ENCODE results near the gene FREM3. TPM values are rescaled to one million over a fixed set of nuclear protein-coding genes. Genes with fewer than 3 reads are reported as not detected.

FREM3 gene
- total and polyA plus RNA-seq, 2 donors (not counting 1 experiment from before 2014, with no cell fraction given), result not detected

- no peak overlapping the region for H3K9ac ChIP-seq (ENCODE audit: insufficient read depth, low read length)
- no peak for TF ChIP-seq CTCF (conservative IDR thresholded peaks at IDR 0.05 in 1 of 2, IDR thresholded peaks at IDR 0.05 in 1 of 2; ENCODE audit: low read depth in 1 of 2, low read length in 2 of 2)
- TF ChIP-seq EZH2 (IDR thresholded peaks at IDR 0.05; ENCODE audit: low read length, missing control alignments), result no peak
- no peak overlapping the region for H2AFZ ChIP-seq (ENCODE audit: low read length)
- H4K20me1 ChIP-seq (ENCODE audit: control insufficient read depth, extremely low read depth, insufficient read depth, low read length), result no peaks in the 10 kb centered on the region
- H3K4me1 ChIP-seq (ENCODE audit: control insufficient read depth, extremely low read depth, insufficient read depth, low read length), result no peaks in the 10 kb centered on the region
- H3K4me2 ChIP-seq (ENCODE audit: extremely low read depth, insufficient read depth, low read length), result no peak overlapping the region
- H3K4me3 ChIP-seq (replicated peaks in 1 of 4; ENCODE audit: control extremely low read depth in 1 of 4, insufficient read depth in 1 of 4, low read depth in 3 of 4, low read length in 4 of 4), result no peak overlapping the region
- H3K36me3 ChIP-seq (ENCODE audit: control insufficient read depth, insufficient read depth, low read length), result no peaks in the 10 kb centered on the region
- no peaks in the 10 kb centered on the region for H3K27me3 ChIP-seq (ENCODE audit: control insufficient read depth, insufficient read depth, low read length)
- H3K27ac ChIP-seq (ENCODE audit: insufficient read depth, low read length), result no peak overlapping the region
- H3K79me2 ChIP-seq (ENCODE audit: control insufficient read depth, insufficient read depth, low read length), result no peaks in the 10 kb centered on the region
- no peaks in the 10 kb centered on the region for H3K9me3 ChIP-seq (ENCODE audit: control insufficient read depth, insufficient read depth, low read depth, low read length)
- DNase-seq (ENCODE audit: low read depth in 2 of 2), result peak; percentile 41 to 83
Measured at GRCh38 chr4:143626134-143626911, 74.2 kb downstream of the FREM3 start.

- no peaks in the 10 kb centered on the region for H3K9me3 ChIP-seq (ENCODE audit: control insufficient read depth, insufficient read depth, low read depth, low read length)
- no peaks in the 10 kb centered on the region for H3K4me1 ChIP-seq (ENCODE audit: control insufficient read depth, extremely low read depth, insufficient read depth, low read length)
- no peak overlapping the region for H2AFZ ChIP-seq (ENCODE audit: low read length)
- no peak for DNase-seq (ENCODE audit: low read depth in 2 of 2)
- H4K20me1 ChIP-seq (ENCODE audit: control insufficient read depth, extremely low read depth, insufficient read depth, low read length), result no peaks in the 10 kb centered on the region
- H3K27me3 ChIP-seq (ENCODE audit: control insufficient read depth, insufficient read depth, low read length), result no peaks in the 10 kb centered on the region
- no peaks in the 10 kb centered on the region for H3K36me3 ChIP-seq (ENCODE audit: control insufficient read depth, insufficient read depth, low read length)
- no peak overlapping the region for H3K4me2 ChIP-seq (ENCODE audit: extremely low read depth, insufficient read depth, low read length)
- H3K4me3 ChIP-seq (replicated peaks in 1 of 4; ENCODE audit: control extremely low read depth in 1 of 4, insufficient read depth in 1 of 4, low read depth in 3 of 4, low read length in 4 of 4), result no peak overlapping the region
- TF ChIP-seq CTCF (conservative IDR thresholded peaks at IDR 0.05 in 1 of 2, IDR thresholded peaks at IDR 0.05 in 1 of 2; ENCODE audit: low read depth in 1 of 2, low read length in 2 of 2) (no peak), EZH2 (IDR thresholded peaks at IDR 0.05; ENCODE audit: low read length, missing control alignments) (no peak)
- no peak overlapping the region for H3K27ac ChIP-seq (ENCODE audit: insufficient read depth, low read length)
- H3K79me2 ChIP-seq (ENCODE audit: control insufficient read depth, insufficient read depth, low read length), result no peaks in the 10 kb centered on the region
- no peak overlapping the region for H3K9ac ChIP-seq (ENCODE audit: insufficient read depth, low read length)
Measured at GRCh38 chr4:143625632-143626031, 74.8 kb downstream of the FREM3 start.

- Histone ChIP-seq H3K4me3 (replicated peaks in 1 of 4; ENCODE audit: control extremely low read depth in 1 of 4, insufficient read depth in 1 of 4, low read depth in 3 of 4, low read length in 4 of 4) (no peak overlapping the region), H3K36me3 (ENCODE audit: control insufficient read depth, insufficient read depth, low read length) (no peaks in the 10 kb centered on the region), H4K20me1 (ENCODE audit: control insufficient read depth, extremely low read depth, insufficient read depth, low read length) (no peaks in the 10 kb centered on the region), H3K79me2 (ENCODE audit: control insufficient read depth, insufficient read depth, low read length) (no peaks in the 10 kb centered on the region), H3K9ac (ENCODE audit: insufficient read depth, low read length) (no peak overlapping the region), H3K4me2 (ENCODE audit: extremely low read depth, insufficient read depth, low read length) (no peak overlapping the region), H3K9me3 (ENCODE audit: control insufficient read depth, insufficient read depth, low read depth, low read length) (no peaks in the 10 kb centered on the region), H3K27ac (ENCODE audit: insufficient read depth, low read length) (no peak overlapping the region), H3K4me1 (ENCODE audit: control insufficient read depth, extremely low read depth, insufficient read depth, low read length) (no peaks in the 10 kb centered on the region), H2AFZ (ENCODE audit: low read length) (no peak overlapping the region), H3K27me3 (ENCODE audit: control insufficient read depth, insufficient read depth, low read length) (no peaks in the 10 kb centered on the region)
- no peak for DNase-seq (ENCODE audit: low read depth in 2 of 2)
- TF ChIP-seq EZH2 (IDR thresholded peaks at IDR 0.05; ENCODE audit: low read length, missing control alignments) (no peak), CTCF (conservative IDR thresholded peaks at IDR 0.05 in 1 of 2, IDR thresholded peaks at IDR 0.05 in 1 of 2; ENCODE audit: low read depth in 1 of 2, low read length in 2 of 2) (no peak)
Measured at GRCh38 chr4:143623896-143624295, 76.6 kb downstream of the FREM3 start.
